Activated CD8-positive, alpha-beta T cell treated with anti-CD3 and anti-CD28 coated beads, Interleukin-2, amount 10 ng/mL, durations not matched to agents 7 days and 5 days (primary cell): ENCODE results near the gene NPFF. TPM values are rescaled to one million over a fixed set of nuclear protein-coding genes. Genes with fewer than 3 reads are reported as not detected.
A peak's percentile ranks its signal among the peaks of the same experiment; 100 is the strongest.

Experiments used
- ATAC-seq: fragments of 150-1000 bp; cut with Tn5 transposase; one replicate; pipeline ENCODE4 v1.10.0; 2021; ENCODE audit warnings: moderate library complexity
- CTCF ChIA-PET: fragments of 350-600 bp; sonication (Branson Sonifier 250); formaldehyde crosslinking; loops from one replicate; lab custom pipeline; 2021; ENCODE audit warnings: antibody characterized with exemption; lab: Charles Lee
- POLR2A ChIA-PET: fragments of 350-600 bp; sonication (Branson Sonifier 250); formaldehyde crosslinking; loops from one replicate; lab custom pipeline; 2021; ENCODE audit warnings: antibody characterized with exemption; lab: Charles Lee
- DNase-seq: peaks from one replicate; pipeline ENCODE4 v3.0.0-alpha.2; 2020
- H3K27ac Mint-ChIP-seq: one replicate; pipeline ENCODE4 v1.8.0; 2021; ENCODE audit warnings: mild to moderate bottlenecking, mixed read lengths
- H3K27me3 Mint-ChIP-seq: one replicate; pipeline ENCODE4 v1.8.0; 2021; ENCODE audit warnings: low read depth, mixed read lengths
- H3K36me3 Mint-ChIP-seq: one replicate; pipeline ENCODE4 v1.8.0; 2021; ENCODE audit warnings: low read depth, mixed read lengths
- H3K4me1 Mint-ChIP-seq: one replicate; pipeline ENCODE4 v1.8.0; 2021; ENCODE audit warnings: low read depth, mixed read lengths
- H3K4me3 Mint-ChIP-seq: one replicate; pipeline ENCODE4 v1.8.0; 2021; ENCODE audit warnings: mild to moderate bottlenecking, mixed read lengths
- H3K9me3 Mint-ChIP-seq: one replicate; pipeline ENCODE4 v1.8.0; 2022; ENCODE audit warnings: mixed read lengths; ENCODE audit not compliant: insufficient read depth
- total RNA-seq, 2 experiments: library from RNA; stranded (reverse); gene quantifications; one replicate each; pipeline ENCODE4 v1.2.3, GENCODE V29; 2021

The NPFF gene
- total RNA-seq, 2 experiments from 2014 or later, result not detected

- H3K27ac Mint-ChIP-seq, result peak overlapping the region; percentile 70
- peaks cover 38% of the 10 kb centered on the region for H3K4me1 Mint-ChIP-seq
- ATAC-seq (peak; percentile 90), DNase-seq (peak; percentile 91)
- peaks cover 5% of the 10 kb centered on the region for H3K36me3 Mint-ChIP-seq
- H3K9me3 Mint-ChIP-seq, result no peaks in the 10 kb centered on the region
- POLR2A ChIA-PET, result interaction anchor here (1.0 kb wide), 1 partner anchor 10 kb away, joined by 3 read pairs; no protein-coding TSS in a partner anchor
- CTCF ChIA-PET, result interaction anchor here (0.8 to 2.8 kb wide), 8 partner anchors 8 to 172 kb away, joined by 3 to 8 read pairs (median 6); partner anchors contain the start of genes AAAS and TARBP2
- H3K4me3 Mint-ChIP-seq, result peak overlapping the region; percentile 82
- H3K27me3 Mint-ChIP-seq, result no peaks in the 10 kb centered on the region
Observed at GRCh38 chr12:53492830-53493609, 14.3 kb downstream of the NPFF start.

DNA sequence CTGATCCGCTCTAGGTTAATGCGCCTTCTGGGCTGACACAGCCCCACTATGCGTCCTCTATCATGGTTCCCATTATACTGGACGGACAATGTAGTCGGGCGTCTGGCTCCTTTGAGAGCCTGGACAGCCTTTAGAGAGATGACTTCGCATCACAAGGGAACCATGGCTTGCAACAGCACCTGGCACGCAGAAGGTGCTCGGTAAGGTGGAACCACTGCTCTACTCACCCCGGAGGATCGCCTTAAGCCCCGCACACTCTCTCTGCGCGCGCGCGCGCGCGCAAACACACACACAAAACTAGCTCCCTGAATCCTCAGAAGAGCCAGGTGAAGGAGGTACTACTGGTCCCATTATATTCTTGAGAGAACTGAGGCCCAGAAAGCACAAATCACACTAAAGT, 15.1 kb downstream of the NPFF start:
- Mint-ChIP-seq H3K27me3 (no peaks in the 10 kb centered on the region), H3K4me3 (peak overlapping the region; percentile 82), H3K9me3 (no peaks in the 10 kb centered on the region), H3K36me3 (peaks cover 11% of the 10 kb centered on the region), H3K27ac (peak overlapping the region; percentile 69), H3K4me1 (peaks cover 30% of the 10 kb centered on the region)
- POLR2A ChIA-PET, result interaction anchor here (0.5 to 1.4 kb wide), 3 partner anchors 13 to 113 kb away, joined by 3 read pairs; no protein-coding TSS in a partner anchor
- ATAC-seq (no peak), DNase-seq (no peak)
- CTCF ChIA-PET, result interaction anchor here (0.9 to 2.4 kb wide), 6 partner anchors 9 to 41 kb away, joined by 3 to 13 read pairs (median 4); partner anchors contain the start of gene TARBP2

DNA sequence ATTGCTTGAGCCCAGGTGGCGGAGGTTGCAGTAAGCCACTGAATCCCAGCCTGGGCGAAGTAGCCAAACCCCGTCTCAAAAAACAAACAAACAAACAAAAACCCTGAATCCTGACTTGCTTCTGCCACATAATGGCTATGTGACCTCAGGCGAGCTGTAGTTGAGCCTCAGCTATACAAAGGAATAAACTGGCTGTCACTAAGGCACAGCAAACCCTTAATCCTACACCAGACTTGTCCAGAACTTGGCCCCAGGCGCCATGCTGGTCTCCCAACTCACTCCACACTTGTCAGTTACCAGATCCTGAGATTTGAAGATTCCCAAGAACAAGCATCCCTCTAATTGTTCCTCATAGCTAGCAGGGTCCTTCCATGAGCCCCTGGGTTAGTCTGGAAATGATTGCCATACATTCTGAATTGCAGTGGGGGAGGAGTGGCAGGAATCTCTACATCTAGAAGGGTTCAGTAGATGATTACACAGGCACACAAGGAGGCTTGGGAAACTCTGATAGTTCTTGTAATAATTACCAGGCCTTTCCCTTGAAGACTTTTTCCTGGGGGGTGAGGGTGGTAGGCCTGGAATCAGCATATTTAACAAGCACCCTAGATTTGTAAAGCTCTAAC, 17.9 kb downstream of the NPFF start:
- no peaks in the 10 kb centered on the region for H3K27me3 Mint-ChIP-seq
- no peaks in the 10 kb centered on the region for H3K9me3 Mint-ChIP-seq
- POLR2A ChIA-PET, result interaction anchor here (0.7 to 1.8 kb wide), 4 partner anchors 8 to 155 kb away, joined by 3 to 5 read pairs (median 4); partner anchors contain the start of gene TARBP2
- no peak overlapping the region for H3K4me3 Mint-ChIP-seq
- CTCF ChIA-PET, result interaction anchor here (3.7 kb wide), 1 partner anchor 15 kb away, joined by 29 read pairs; no protein-coding TSS in a partner anchor
- no peak overlapping the region for H3K27ac Mint-ChIP-seq
- ATAC-seq, result no peak
- no peak for DNase-seq
- peaks cover 27% of the 10 kb centered on the region for H3K36me3 Mint-ChIP-seq
- H3K4me1 Mint-ChIP-seq, result peaks cover 24% of the 10 kb centered on the region

DNA sequence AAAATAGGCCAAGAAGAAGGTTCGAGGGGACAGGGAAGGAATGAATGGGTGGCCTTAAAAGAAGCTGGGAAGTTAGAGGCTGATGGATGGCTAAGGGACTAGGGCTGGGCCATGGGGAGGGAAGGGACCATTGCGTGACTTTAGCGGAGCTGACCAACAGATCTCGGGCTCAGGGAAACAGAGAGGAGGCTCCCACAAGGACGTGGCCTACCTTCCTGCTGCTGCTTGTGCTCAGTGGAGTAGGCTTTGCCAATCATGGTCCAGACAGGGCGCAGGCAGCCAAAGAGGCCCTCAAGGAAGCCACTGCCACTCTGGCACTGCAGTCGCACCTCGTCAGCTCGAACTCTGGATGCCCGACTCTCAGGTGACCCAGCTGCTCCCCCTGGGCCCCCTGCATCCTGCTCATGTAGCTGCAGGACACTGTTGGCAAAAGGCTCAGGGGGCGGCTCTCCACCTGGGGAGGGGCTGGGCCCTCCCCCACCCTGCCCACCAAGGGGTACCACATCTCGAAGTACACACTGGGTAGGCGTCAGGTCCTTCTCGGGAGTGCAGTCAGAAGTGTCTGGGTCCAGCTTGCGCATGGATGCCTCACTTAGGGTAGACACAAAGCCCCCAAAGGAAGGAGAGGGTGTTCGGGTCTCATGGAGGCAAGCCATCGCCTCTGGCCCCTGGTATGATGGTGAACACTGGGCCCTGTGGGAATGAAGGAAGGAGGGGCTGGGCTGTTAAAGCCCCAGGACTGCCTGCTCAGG, 20.4 kb downstream of the NPFF start:
- peak overlapping the region; percentile 52 for H3K27ac Mint-ChIP-seq
- CTCF ChIA-PET, result interaction anchor here (3.7 kb wide), 1 partner anchor 12 kb away, joined by 29 read pairs; no protein-coding TSS in a partner anchor
- POLR2A ChIA-PET, result interaction anchor here (1.6 to 1.9 kb wide), 2 partner anchors 12 to 14 kb away, joined by 6 to 7 read pairs; partner anchors contain the start of genes MAP3K12 and TARBP2
- no peak overlapping the region for H3K4me3 Mint-ChIP-seq
- H3K27me3 Mint-ChIP-seq, result no peaks in the 10 kb centered on the region
- H3K9me3 Mint-ChIP-seq, result no peaks in the 10 kb centered on the region
- H3K36me3 Mint-ChIP-seq, result peaks cover 45% of the 10 kb centered on the region
- no peak for ATAC-seq
- no peak for DNase-seq
- H3K4me1 Mint-ChIP-seq, result peaks cover 3% of the 10 kb centered on the region

DNA sequence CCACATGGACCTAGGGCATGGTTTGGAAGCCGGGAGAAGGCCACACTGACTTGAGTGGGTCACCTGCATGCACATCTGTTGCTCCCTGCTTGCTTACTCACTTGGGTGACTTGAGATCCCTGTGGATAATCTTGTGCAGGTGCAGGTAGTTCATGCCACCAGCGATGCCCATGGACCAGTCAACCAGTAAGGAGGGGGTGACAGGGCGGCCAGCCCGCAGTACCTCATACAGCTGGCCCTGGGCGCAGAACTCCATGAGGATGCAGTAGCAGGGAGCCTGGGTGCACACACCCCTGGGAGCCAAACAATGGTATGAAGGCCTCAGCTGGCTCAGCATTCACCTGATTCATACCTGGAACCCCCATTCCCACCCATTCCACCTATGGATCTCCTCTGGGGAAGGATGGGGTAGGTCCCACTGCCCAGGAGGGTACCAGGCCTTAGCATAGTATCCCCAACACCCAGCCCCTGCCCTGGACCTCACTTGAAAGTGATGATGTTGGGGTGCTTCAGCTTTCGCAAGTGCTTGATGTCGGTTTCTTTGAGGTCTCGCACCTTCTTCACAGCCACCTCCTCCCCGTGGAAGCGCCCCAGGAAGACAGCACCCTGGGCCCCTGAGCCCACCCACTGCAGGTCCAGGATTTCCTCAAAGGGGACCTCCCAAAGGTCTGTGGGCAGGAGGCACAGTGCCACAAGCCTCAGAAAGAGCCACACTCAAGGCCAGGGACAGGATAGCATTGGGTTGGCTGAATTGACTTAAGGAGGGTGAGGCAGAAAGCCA, 21.1 kb downstream of the NPFF start:
- POLR2A ChIA-PET, result interaction anchor here (1.9 kb wide), 1 partner anchor 15 kb away, joined by 6 read pairs; the partner anchor contains the start of gene TARBP2
- DNase-seq, result no peak
- no peaks in the 10 kb centered on the region for H3K9me3 Mint-ChIP-seq

GRCh38 chr12:53484686-53485575, 22.4 kb downstream of the NPFF start:
- no peak for DNase-seq
- CTCF ChIA-PET, result no interaction called here
- POLR2A ChIA-PET, result no interaction called here

More for the DNA sequence above, 21.1 kb downstream of the NPFF start:
- Mint-ChIP-seq H3K36me3 (peaks cover 50% of the 10 kb centered on the region), H3K27ac (peak overlapping the region; percentile 52), H3K4me3 (no peak overlapping the region), H3K27me3 (no peaks in the 10 kb centered on the region), H3K4me1 (peaks cover 3% of the 10 kb centered on the region)
- peak; percentile 4 for ATAC-seq
- CTCF ChIA-PET, result no interaction called here

DNA sequence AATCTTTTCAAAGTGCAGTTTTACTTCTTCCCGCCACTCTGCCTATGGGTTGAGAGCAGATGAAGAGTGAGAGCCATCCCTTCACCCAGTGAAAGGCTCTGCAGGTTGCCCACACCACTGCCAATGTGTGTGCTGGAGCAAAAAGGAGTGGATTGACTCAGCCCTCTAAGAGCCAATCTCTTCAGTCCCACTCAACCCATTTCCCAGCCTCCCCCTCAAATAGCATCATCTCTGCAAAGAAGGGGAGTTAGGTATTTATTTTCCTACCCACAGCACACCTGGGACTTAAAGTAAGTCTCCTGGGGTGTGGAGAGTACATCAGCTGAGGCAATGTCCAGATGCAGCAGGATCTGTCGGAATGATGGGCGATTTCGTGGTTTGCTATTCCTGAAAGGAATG, 23.3 kb downstream of the NPFF start:
- POLR2A ChIA-PET, result interaction anchor here (0.9 to 2.2 kb wide), 2 partner anchors 17 to 28 kb away, joined by 3 to 14 read pairs; partner anchors contain the start of gene TARBP2

More at GRCh38 chr12:53484686-53485575, 22.4 kb downstream of the NPFF start:
- Mint-ChIP-seq H3K4me3 (no peak overlapping the region), H3K36me3 (peaks cover 58% of the 10 kb centered on the region), H3K9me3 (no peaks in the 10 kb centered on the region), H3K4me1 (peaks cover 3% of the 10 kb centered on the region), H3K27ac (no peak overlapping the region), H3K27me3 (no peaks in the 10 kb centered on the region)
- ATAC-seq, result peak; percentile 2

DNA sequence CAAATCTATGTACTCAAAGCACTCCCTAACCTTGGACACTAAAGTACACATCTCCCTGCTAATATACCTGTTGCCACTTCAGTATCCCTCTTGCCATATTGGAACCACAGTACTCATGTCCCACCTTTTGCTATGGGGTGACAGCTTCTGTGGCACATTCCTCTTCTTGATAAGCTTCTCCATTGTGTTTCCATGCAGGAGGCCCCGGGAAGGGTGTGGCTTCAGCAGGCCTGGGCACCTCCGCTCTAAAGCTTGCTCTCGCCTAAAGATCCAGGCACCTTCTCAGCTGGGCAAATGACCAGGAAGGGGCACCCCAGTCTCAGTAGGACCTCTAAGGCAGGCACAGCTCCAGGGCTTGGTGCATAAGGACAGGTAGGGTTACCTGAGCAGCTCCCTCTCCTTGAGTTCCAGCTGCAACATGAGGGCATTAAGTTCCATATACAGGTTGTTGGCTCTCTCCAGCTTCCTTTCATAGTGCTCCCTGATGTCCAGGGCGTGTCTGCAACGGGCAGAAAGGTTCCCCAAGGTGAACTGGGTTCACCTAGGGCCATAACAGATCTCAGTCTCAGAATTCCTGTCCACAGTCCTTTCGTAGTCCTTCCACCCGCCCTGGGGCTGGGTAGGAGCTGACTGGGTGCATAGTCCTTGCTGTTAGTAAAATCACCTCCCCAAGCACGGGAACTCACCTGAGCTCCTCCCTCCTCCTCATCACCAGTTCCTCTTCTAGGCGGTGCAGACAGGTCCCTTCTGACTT, 23.9 kb downstream of the NPFF start:
- Mint-ChIP-seq H3K9me3 (no peaks in the 10 kb centered on the region), H3K27ac (peak overlapping the region; percentile 21)
- ATAC-seq, result peak; percentile 2

More for the DNA sequence above, 23.3 kb downstream of the NPFF start:
- CTCF ChIA-PET, result no interaction called here
- no peaks in the 10 kb centered on the region for H3K9me3 Mint-ChIP-seq
- ATAC-seq (peak; percentile 5), DNase-seq (no peak)
- peaks cover 66% of the 10 kb centered on the region for H3K36me3 Mint-ChIP-seq
- no peaks in the 10 kb centered on the region for H3K27me3 Mint-ChIP-seq
- no peak overlapping the region for H3K4me3 Mint-ChIP-seq
- no peak overlapping the region for H3K27ac Mint-ChIP-seq
- peaks cover 5% of the 10 kb centered on the region for H3K4me1 Mint-ChIP-seq

DNA sequence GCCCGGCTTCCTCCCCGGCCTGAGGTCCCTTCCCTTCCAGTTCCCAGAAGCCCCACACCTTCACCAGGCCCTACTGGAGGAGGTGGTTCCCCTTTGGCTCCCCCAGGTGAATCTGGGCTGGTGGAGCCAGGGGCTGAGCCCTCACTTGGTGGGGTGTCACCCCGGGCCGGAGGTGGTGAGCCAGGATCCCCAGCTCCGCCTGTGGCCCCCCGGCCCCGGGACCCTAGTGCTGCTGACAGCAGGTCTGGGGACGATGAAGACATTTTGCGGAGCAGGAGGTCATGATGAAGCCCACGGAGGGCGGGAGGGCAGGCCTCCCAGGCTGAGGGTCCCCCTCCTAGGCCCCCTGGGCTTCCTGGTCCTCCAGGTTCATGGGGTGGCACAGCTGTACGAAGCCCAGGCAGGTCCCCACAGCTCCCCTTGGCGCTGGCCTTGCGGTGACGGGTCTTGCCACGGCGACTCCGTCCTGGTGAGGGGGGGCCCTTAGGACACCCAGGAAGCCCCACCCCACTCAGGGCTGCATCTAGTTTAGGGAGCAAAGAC, 24.6 kb downstream of the NPFF start:
- ChIA-PET POLR2A (interaction anchor here (0.8 to 2.2 kb wide), 7 partner anchors 9 to 161 kb away, joined by 3 to 14 read pairs (median 3); partner anchors contain the start of genes AAAS and TARBP2), CTCF (interaction anchor here (1.0 to 2.6 kb wide), 6 partner anchors 10 to 130 kb away, joined by 3 to 20 read pairs (median 6); partner anchors contain the start of gene NPFF)
- Mint-ChIP-seq H3K4me1 (peaks cover 5% of the 10 kb centered on the region), H3K27ac (no peak overlapping the region), H3K9me3 (no peaks in the 10 kb centered on the region), H3K36me3 (peaks cover 73% of the 10 kb centered on the region), H3K4me3 (no peak overlapping the region), H3K27me3 (no peaks in the 10 kb centered on the region)
- no peak for DNase-seq
- no peak for ATAC-seq

More for the DNA sequence above, 23.9 kb downstream of the NPFF start:
- no peaks in the 10 kb centered on the region for H3K27me3 Mint-ChIP-seq
- DNase-seq, result no peak
- no peak overlapping the region for H3K4me3 Mint-ChIP-seq
- CTCF ChIA-PET, result interaction anchor here (2.6 kb wide), 1 partner anchor 25 kb away, joined by 20 read pairs; the partner anchor contains the start of gene NPFF
- H3K4me1 Mint-ChIP-seq, result peaks cover 5% of the 10 kb centered on the region
- POLR2A ChIA-PET, result interaction anchor here (0.9 to 2.2 kb wide), 6 partner anchors 10 to 162 kb away, joined by 3 to 14 read pairs (median 3); partner anchors contain the start of genes AAAS and TARBP2
- peaks cover 72% of the 10 kb centered on the region for H3K36me3 Mint-ChIP-seq
